HepG2 (cell line): ENCODE data around the gene KCNIP3. TPM values are rescaled to one million over a fixed set of nuclear protein-coding genes. Genes with fewer than 3 reads are reported as not detected.
A peak's percentile ranks its signal among the peaks of the same experiment; 100 is the strongest.

Source experiments
- ATAC-seq: fragments of 200-7000 bp; cut with Tn5 transposase; 3 replicates; pipeline ENCODE4 v1.9.1; 2020; ENCODE audit warnings: mild to moderate bottlenecking, moderate library complexity
- BruUV-seq: library from RNA; stranded (reverse); fragments of 400-500 nt; replicated peaks from 2 replicates; lab custom pipeline; 2021; lab: Mats Ljungman, UMichigan
- CTCF ChIA-PET: fragments of 300-600 bp; formaldehyde crosslinking; extraction: SDS; loops from one replicate; lab custom pipeline; 2021; ENCODE audit warnings: low total read pairs, inconsistent platforms, low intra/inter-chr PET ratio; lab: Yijun Ruan, JAX
- POLR2A ChIA-PET: fragments of 350-600 bp; sonication (Branson Sonifier 250); formaldehyde crosslinking; loops from one replicate; lab custom pipeline; 2020; ENCODE audit warnings: antibody characterized with exemption, inconsistent platforms; lab: Yijun Ruan, JAX
- DNase-seq: peaks from one replicate; pipeline ENCODE4 v3.0.0-alpha.2; 2015; ENCODE audit warnings: low spot score
- FAIRE-seq: peaks from 3 replicates; lab custom pipeline; 2011; peaks lifted over from hg19 to GRCh38; lab: Jason Lieb, UNC
- H2AFZ ChIP-seq: one replicate; pipeline ENCODE4 v1.6.1; 2011; ENCODE audit warnings: low read length, inconsistent platforms
- H3K27ac ChIP-seq: fragments of 300-600 bp; 3 replicates; pipeline ENCODE4 v1.8.0; 2011; ENCODE audit warnings: mixed run types, mild to moderate bottlenecking, mixed read lengths, low read length, inconsistent platforms; ENCODE audit not compliant: insufficient read depth; ENCODE audit errors: extremely low read length
- H3K27me3 ChIP-seq, 2 experiments: fragments of 200-600 bp in 1 of 2; 2 replicates in 1 of 2; 3 replicates in 1 of 2; pipeline versions ENCODE4 v1.6.0 to v1.8.0; 2011; ENCODE audit warnings: low read length in 2 of 2, mild to moderate bottlenecking in 2 of 2, moderate library complexity in 2 of 2, inconsistent platforms in 1 of 2; ENCODE audit not compliant: insufficient read depth in 2 of 2, control insufficient read depth in 1 of 2
- H3K36me3 ChIP-seq, 2 experiments: fragments of 200-600 bp in 1 of 2; replicated peaks in 1 of 2; 2 replicates in 1 of 2; 3 replicates in 1 of 2; pipeline versions ENCODE4 v1.5.1 to v1.8.0; 2011; ENCODE audit warnings: low read length in 2 of 2, inconsistent platforms in 1 of 2; ENCODE audit not compliant: insufficient read depth in 2 of 2, control insufficient read depth in 1 of 2
- H3K4me1 ChIP-seq: 2 replicates; pipeline ENCODE4 v1.5.1; 2012; ENCODE audit warnings: low read length, inconsistent platforms; ENCODE audit not compliant: insufficient read depth
- H3K4me2 ChIP-seq: 2 replicates; pipeline ENCODE4 v1.6.0; 2011; ENCODE audit warnings: low read depth, low read length, inconsistent platforms
- H3K4me3 ChIP-seq, 3 experiments: fragments of 200-600 bp in 1 of 3; sonication (generic), shearing (Covaris generic) in 1 of 3; replicated peaks in 1 of 3; 2 replicates each; pipeline ENCODE4 v1.5.1; 2011 to 2016; ENCODE audit warnings: low read length in 3 of 3, inconsistent platforms in 2 of 3, low read depth in 2 of 3, mild to moderate bottlenecking in 2 of 3, control low read depth in 1 of 3, mixed read lengths in 1 of 3; ENCODE audit not compliant: insufficient read depth in 1 of 3
- H3K79me2 ChIP-seq: one replicate; pipeline ENCODE4 v1.6.1; 2011; ENCODE audit warnings: low read length, inconsistent platforms; ENCODE audit not compliant: insufficient read depth
- H3K9ac ChIP-seq: 2 replicates; pipeline ENCODE4 v1.6.0; 2011; ENCODE audit warnings: mild to moderate bottlenecking, low read depth, low read length, inconsistent platforms; ENCODE audit not compliant: insufficient read depth
- H3K9me3 ChIP-seq: 2 replicates; pipeline ENCODE4 v1.5.1; 2012; ENCODE audit warnings: mild to moderate bottlenecking, low read length
- H4K20me1 ChIP-seq: 2 replicates; pipeline ENCODE4 v1.6.0; 2011; ENCODE audit warnings: inconsistent platforms, mild to moderate bottlenecking, low read length, moderate library complexity; ENCODE audit not compliant: insufficient read depth
- CBX1 ChIP-seq: IDR thresholded peaks from one replicate; pipeline ENCODE4 v1.6.1; 2016; ENCODE audit warnings: antibody characterized with exemption, low read depth
- FOXA3 ChIP-seq: IDR thresholded peaks from 2 replicates; pipeline ENCODE4 v1.6.1; 2016; ENCODE audit warnings: missing genetic modification reagents, missing compliant biosample characterization
- IRF2 ChIP-seq: IDR thresholded peaks from 2 replicates; pipeline ENCODE4 v1.6.1; 2018; ENCODE audit warnings: missing genetic modification reagents, missing compliant biosample characterization
- NCOA5 ChIP-seq: sonication (generic); formaldehyde crosslinking; IDR thresholded peaks from 2 replicates; pipeline ENCODE4 v1.4.0; 2020; ENCODE audit warnings: missing genetic modification reagents
- POGK ChIP-seq: sonication (generic); formaldehyde crosslinking; conservative IDR thresholded peaks from 2 replicates; pipeline ENCODE4 v1.8.0; 2022; ENCODE audit warnings: mild to moderate bottlenecking, moderate library complexity, missing genetic modification reagents
- SALL2 ChIP-seq: sonication (generic); formaldehyde crosslinking; IDR thresholded peaks from 2 replicates; pipeline ENCODE4 v1.8.1; 2023; ENCODE audit warnings: mild to moderate bottlenecking, missing genetic modification reagents, inconsistent platforms
- ZNF3 ChIP-seq: IDR thresholded peaks from 2 replicates; pipeline ENCODE4 v1.7.0; 2017; ENCODE audit warnings: inconsistent platforms
- ZNF800 ChIP-seq: sonication (generic); formaldehyde crosslinking; IDR thresholded peaks from 2 replicates; pipeline ENCODE4 v1.4.0; 2020; ENCODE audit warnings: missing genetic modification reagents
- WGBS: methylation state at CpG from one replicate; pipeline ENCODE4 v1.1.6; 2017; ENCODE audit warnings: low lambda C conversion rate; 5-methylcytosine and 5-hydroxymethylcytosine counted together
- in situ Hi-C: cut with HindIII; loops from 2 replicates; pipeline ENCODE4 v1.10.0; 2017; ENCODE audit warnings: low pct_unique_long_range_greater_than_20kb; ENCODE audit not compliant: extremely low pct_ligation_motif_present
- intact Hi-C: fragments of 100-400 bp; cut with micrococcal nuclease; formaldehyde crosslinking; loops from one replicate; pipeline ENCODE4 v1.10.0; 2022; ENCODE audit not compliant: unreplicated experiment
- polyA plus RNA-seq, 8 experiments: library from polyadenylated mRNA; depleted of rRNA in 3 of 8; stranded (reverse) in 7 of 8; unstranded in 1 of 8; fragments of >200 nt; fragmentation: Illumina TruSeq in 4 of 8; extraction: Trizol in 4 of 8; gene quantifications; 2 replicates each; pipeline versions ENCODE4 v1.2.1 to v1.2.3, GENCODE V29; 2011 to 2016; ENCODE audit warnings: low read depth in 4 of 8, missing spikeins in 1 of 8, mixed read lengths in 1 of 8; ENCODE audit not compliant: insufficient read depth in 1 of 8
- total RNA-seq, 5 experiments: library from RNA; depleted of rRNA; stranded (reverse); fragments of >200 nt; fragmentation: Illumina TruSeq; extraction: Trizol; gene quantifications; 2 replicates each; pipeline ENCODE4 v1.2.3, GENCODE V29; 2016; ENCODE audit warnings: low read depth in 1 of 5

Gene KCNIP3
- total and polyA plus RNA-seq, 2 of the 13 experiments (the other 11 are each of a cell fraction or from before 2014, with no cell fraction given), result not detected

GRCh38 chr2:95346738-95347671, 49.9 kb downstream of the KCNIP3 start:
- ATAC-seq, result no peak
- BruUV-seq, result no TSS peak
- no peak for FAIRE-seq
- no peak for TF ChIP-seq POGK (CRISPR knock-in tag)
- peak; percentile 26; the same call in 1 of the 2 replicates for TF ChIP-seq ZNF800 (CRISPR knock-in tag)
- no peak for TF ChIP-seq ZNF3
- TF ChIP-seq NCOA5, result no peak
- TF ChIP-seq CBX1, result no peak
- TF ChIP-seq IRF2 (CRISPR knock-in tag), result no peak
- TF ChIP-seq FOXA3 (CRISPR knock-in tag), result no peak
- no peak for TF ChIP-seq SALL2 (CRISPR knock-in tag)
- in situ Hi-C loops, result no loop called here
- H3K79me2 ChIP-seq, result no peaks in the 10 kb centered on the region
- WGBS, result 82% methylated on average over 22 of the region's 78 CpGs
- CTCF ChIA-PET, result no interaction called here
- peaks cover 21 to 83% of the 10 kb centered on the region in 2 experiments; a peak in 4 of 5 replicates for H3K27me3 ChIP-seq
- no peaks in the 10 kb centered on the region for H3K9me3 ChIP-seq
- no peak for DNase-seq
- POLR2A ChIA-PET, result no interaction called here
- H2AFZ ChIP-seq, result no peak overlapping the region
- no peaks in the 10 kb centered on the region; the same call in 1 of the 2 replicates for H4K20me1 ChIP-seq
- H3K9ac ChIP-seq, result no peak overlapping the region
- H3K27ac ChIP-seq, result no peak overlapping the region
- H3K4me1 ChIP-seq, result peaks cover 7% of the 10 kb centered on the region; the same call in 1 of the 2 replicates
- no peak overlapping the region; a peak in 1 of 6 replicates for H3K4me3 ChIP-seq
- intact Hi-C loops, result no loop called here
- H3K4me2 ChIP-seq, result no peak overlapping the region
- H3K36me3 ChIP-seq, result no peaks in the 10 kb centered on the region
